A549 treated with Hydrocortisone at 1 μM for 4 hours (cell line): ENCODE data around the gene CHCHD6. TPM values are rescaled to one million over a fixed set of nuclear protein-coding genes. Genes with fewer than 3 reads are reported as not detected.

Experiments
- total RNA-seq: library from RNA; stranded (reverse); fragments of 200-300 nt; extraction: Qiagen RNA extraction; gene quantifications from 5 replicates; pipeline ENCODE4 v1.2.3, GENCODE V29; 2022

CHCHD6 gene
- total RNA-seq: 16.5 to 20.1 TPM (median 19.8 TPM) in 5 replicates

GRCh38 chr3:126703512-126704493 is at the start of gene CHCHD6:
Gene CHCHD6, plus strand, starts transcription at chr3:126704240. Its CDS starts 73 bp downstream, at chr3:126704313.

DNA sequence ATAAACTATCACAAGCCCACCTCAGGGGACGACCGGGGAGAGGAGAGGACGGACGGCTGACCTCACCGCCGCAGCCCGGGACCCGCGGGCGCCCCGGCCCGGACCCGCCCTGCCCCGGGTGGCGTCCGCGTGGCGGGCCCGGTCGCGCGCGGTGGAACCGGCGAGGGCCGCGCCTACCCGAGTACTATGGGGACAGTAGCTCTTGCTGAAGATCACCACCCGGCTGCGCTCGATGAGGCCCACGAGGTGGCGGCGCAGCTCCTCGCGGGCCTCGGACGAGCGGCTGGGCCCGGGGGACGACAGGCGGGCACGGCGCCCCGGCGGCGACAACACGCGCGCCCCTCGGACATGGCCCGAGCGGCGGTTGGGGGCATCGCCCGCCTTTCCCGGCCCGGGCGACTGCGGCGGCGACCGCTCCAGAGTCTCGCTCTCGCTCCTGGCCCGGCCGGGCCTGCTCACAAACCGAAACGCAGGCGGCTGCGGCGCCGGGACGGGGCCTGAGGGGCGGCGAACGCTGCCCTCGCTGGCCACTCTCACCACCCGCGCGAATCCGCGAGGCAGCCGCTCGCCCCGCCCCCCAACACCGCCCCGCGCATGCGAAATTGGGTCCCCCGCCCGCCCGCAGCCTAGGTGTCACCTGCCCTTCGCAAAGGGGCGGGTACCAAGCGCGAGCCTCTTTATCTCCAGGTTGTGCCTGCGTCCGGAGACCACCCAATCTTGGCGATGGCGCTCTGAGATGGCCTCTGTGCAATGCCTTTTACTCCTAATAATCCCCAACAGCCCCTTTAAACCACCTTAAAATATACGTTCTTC is 49.3 kb upstream of the CHCHD6 start, which contains the start of gene TXNRD3:
Gene TXNRD3, minus strand, starts transcription at position 554 of the 813 bp plus-strand sequence.

DNA sequence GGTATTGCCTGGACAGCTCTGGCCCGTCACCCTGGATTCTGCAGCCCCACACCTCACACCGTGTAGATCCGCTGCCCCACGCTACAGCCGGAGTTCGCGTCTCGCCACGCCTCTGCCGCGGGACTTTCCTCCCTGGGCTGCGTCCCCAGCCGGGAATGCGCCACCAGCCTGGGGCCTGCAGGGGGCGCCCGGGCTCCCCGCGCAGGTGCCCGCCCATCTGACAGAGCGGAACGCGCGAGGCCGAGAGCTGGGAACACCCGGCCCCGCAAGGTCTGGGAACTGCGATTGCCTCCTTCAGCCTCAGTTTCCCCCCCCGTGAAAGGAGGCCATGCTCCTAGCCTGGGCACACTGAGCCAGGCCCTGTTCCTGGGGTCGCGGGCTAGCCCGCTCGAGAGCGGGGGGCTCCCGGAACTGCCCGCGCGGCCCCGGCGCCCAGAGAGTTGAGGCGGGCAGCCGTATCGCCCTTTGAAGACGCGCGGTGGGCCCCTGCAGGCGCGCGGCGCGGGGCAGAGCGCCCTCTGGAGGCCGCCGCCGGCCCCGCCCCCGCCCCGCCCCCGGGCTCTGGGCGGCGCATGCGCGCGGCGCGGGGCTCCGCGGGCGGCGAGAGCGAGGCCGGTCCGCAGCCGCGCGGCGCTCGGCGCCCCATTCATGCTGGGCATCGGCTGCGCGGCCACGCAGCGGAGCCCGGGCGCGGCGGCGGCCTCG is 278.6 kb downstream of the CHCHD6 start, which contains the start of gene PLXNA1:
Gene PLXNA1, plus strand, starts transcription at position 645 of the 705 bp plus-strand sequence. CDS start 5,479 bp downstream, outside the sequence.

Other genes starting within 250 kb of the CHCHD6 start
- gene ZXDC, start 228.3 kb upstream of the CHCHD6 start, total RNA-seq: 8.3 to 9.2 TPM (median 9.0 TPM) in 5 replicates
- not detected in 5 replicates for gene UROC1, start 186.5 kb upstream of the CHCHD6 start, total RNA-seq
- 0.28 to 1.1 TPM (median 0.83 TPM) in 5 replicates for gene CHST13, start 180.1 kb upstream of the CHCHD6 start, total RNA-seq
- gene C3orf22, start 145.3 kb upstream of the CHCHD6 start, total RNA-seq: not detected in 5 replicates
- gene TXNRD3, start 49.1 kb upstream of the CHCHD6 start, total RNA-seq: 5.6 to 8.7 TPM (median 7.3 TPM) in 5 replicates